ENCODE data around the gene GPC1.

GPC1 gene

GRCh38 chr2:240455647-240456446 lies 20.4 kb downstream of the GPC1 start:
- Histone ChIP-seq H3K9me3 (ENCODE audit: insufficient read depth, low read length) (no peaks in the 10 kb centered on the region), H3K4me3 (ENCODE audit: insufficient read length, low read depth) (peak overlapping the region; percentile 4), H3K27me3 (ENCODE audit: insufficient read depth, insufficient read length) (peaks cover 19% of the 10 kb centered on the region), H3K4me1 (ENCODE audit: insufficient read depth, insufficient read length) (peaks cover 65% of the 10 kb centered on the region), H3K9ac (ENCODE audit: insufficient read length, low read depth) (peak overlapping the region; percentile 77), H3K36me3 (ENCODE audit: insufficient read depth, insufficient read length, low read length) (peaks cover 27% of the 10 kb centered on the region)
- TF ChIP-seq SUZ12 (IDR thresholded peaks at IDR 0.05; ENCODE audit: extremely low read depth, insufficient read depth, insufficient read length) = no peak
- no peak for TF ChIP-seq YY1 (IDR thresholded peaks at IDR 0.05; ENCODE audit: insufficient read depth, insufficient read length)
- no peak for TF ChIP-seq ZNF274 (IDR thresholded peaks at IDR 0.05; ENCODE audit: low read depth, low read length)
- no peak for DNase-seq (ENCODE audit: low read depth, low spot score)

- DNase-seq (ENCODE audit: low read depth, low spot score) = no peak
- TF ChIP-seq SUZ12 (IDR thresholded peaks at IDR 0.05; ENCODE audit: extremely low read depth, insufficient read depth, insufficient read length) = no peak
- Histone ChIP-seq H3K9ac (ENCODE audit: insufficient read length, low read depth) (peak overlapping the region; percentile 56), H3K36me3 (ENCODE audit: insufficient read depth, insufficient read length, low read length) (peaks cover 35% of the 10 kb centered on the region), H3K4me1 (ENCODE audit: insufficient read depth, insufficient read length) (peaks cover 57% of the 10 kb centered on the region), H3K4me3 (ENCODE audit: insufficient read length, low read depth) (peak overlapping the region; percentile 4), H3K27me3 (ENCODE audit: insufficient read depth, insufficient read length) (peaks cover 15% of the 10 kb centered on the region), H3K9me3 (ENCODE audit: insufficient read depth, low read length) (no peaks in the 10 kb centered on the region)
Measured at GRCh38 chr2:240456447-240457222, 21.2 kb downstream of the GPC1 start.

- Histone ChIP-seq H3K4me3 (ENCODE audit: insufficient read length, low read depth) (no peak overlapping the region), H3K9ac (ENCODE audit: insufficient read length, low read depth) (peak overlapping the region; percentile 56), H3K27me3 (ENCODE audit: insufficient read depth, insufficient read length) (peaks cover 15% of the 10 kb centered on the region), H3K9me3 (ENCODE audit: insufficient read depth, low read length) (no peaks in the 10 kb centered on the region), H3K4me1 (ENCODE audit: insufficient read depth, insufficient read length) (peaks cover 52% of the 10 kb centered on the region), H3K36me3 (ENCODE audit: insufficient read depth, insufficient read length, low read length) (peaks cover 43% of the 10 kb centered on the region)
- peak; percentile 69 for DNase-seq (ENCODE audit: low read depth, low spot score)
- TF ChIP-seq ZNF274 (IDR thresholded peaks at IDR 0.05; ENCODE audit: low read depth, low read length) (no peak), YY1 (IDR thresholded peaks at IDR 0.05; ENCODE audit: insufficient read depth, insufficient read length) (no peak), SUZ12 (IDR thresholded peaks at IDR 0.05; ENCODE audit: extremely low read depth, insufficient read depth, insufficient read length) (no peak)
Measured at GRCh38 chr2:240457223-240458043, 22.0 kb downstream of the GPC1 start.

- Histone ChIP-seq H3K9me3 (ENCODE audit: insufficient read depth, low read length) (no peaks in the 10 kb centered on the region), H3K4me1 (ENCODE audit: insufficient read depth, insufficient read length) (peaks cover 52% of the 10 kb centered on the region)
Measured at GRCh38 chr2:240458044-240458899, 22.8 kb downstream of the GPC1 start.

GRCh38 chr2:240458900-240459391 lies 23.5 kb downstream of the GPC1 start:
- H3K4me3 ChIP-seq (ENCODE audit: insufficient read length, low read depth) = no peak overlapping the region
- peaks cover 52% of the 10 kb centered on the region for H3K4me1 ChIP-seq (ENCODE audit: insufficient read depth, insufficient read length)
- peak overlapping the region; percentile 61 for H3K9ac ChIP-seq (ENCODE audit: insufficient read length, low read depth)
- no peak for TF ChIP-seq ZNF274 (IDR thresholded peaks at IDR 0.05; ENCODE audit: low read depth, low read length)
- TF ChIP-seq SUZ12 (IDR thresholded peaks at IDR 0.05; ENCODE audit: extremely low read depth, insufficient read depth, insufficient read length) = no peak
- peaks cover 58% of the 10 kb centered on the region for H3K36me3 ChIP-seq (ENCODE audit: insufficient read depth, insufficient read length, low read length)
- H3K9me3 ChIP-seq (ENCODE audit: insufficient read depth, low read length) = no peaks in the 10 kb centered on the region
- DNase-seq (ENCODE audit: low read depth, low spot score) = no peak
- H3K27me3 ChIP-seq (ENCODE audit: insufficient read depth, insufficient read length) = peaks cover 10% of the 10 kb centered on the region

More at GRCh38 chr2:240458044-240458899, 22.8 kb downstream of the GPC1 start:
- peaks cover 52% of the 10 kb centered on the region for H3K36me3 ChIP-seq (ENCODE audit: insufficient read depth, insufficient read length, low read length)
- peaks cover 15% of the 10 kb centered on the region for H3K27me3 ChIP-seq (ENCODE audit: insufficient read depth, insufficient read length)
- no peak overlapping the region for H3K4me3 ChIP-seq (ENCODE audit: insufficient read length, low read depth)
- no peak for TF ChIP-seq YY1 (IDR thresholded peaks at IDR 0.05; ENCODE audit: insufficient read depth, insufficient read length)
- no peak for TF ChIP-seq ZNF274 (IDR thresholded peaks at IDR 0.05; ENCODE audit: low read depth, low read length)
- peak overlapping the region; percentile 43 for H3K9ac ChIP-seq (ENCODE audit: insufficient read length, low read depth)
- no peak for DNase-seq (ENCODE audit: low read depth, low spot score)

- no peak for DNase-seq (ENCODE audit: low read depth, low spot score)
- Histone ChIP-seq H3K9me3 (ENCODE audit: insufficient read depth, low read length) (no peaks in the 10 kb centered on the region), H3K4me1 (ENCODE audit: insufficient read depth, insufficient read length) (peaks cover 46% of the 10 kb centered on the region), H3K27me3 (ENCODE audit: insufficient read depth, insufficient read length) (peaks cover 4% of the 10 kb centered on the region), H3K9ac (ENCODE audit: insufficient read length, low read depth) (peak overlapping the region; percentile 61), H3K36me3 (ENCODE audit: insufficient read depth, insufficient read length, low read length) (peaks cover 65% of the 10 kb centered on the region), H3K4me3 (ENCODE audit: insufficient read length, low read depth) (no peak overlapping the region)
- TF ChIP-seq ZNF274 (IDR thresholded peaks at IDR 0.05; ENCODE audit: low read depth, low read length) (no peak), YY1 (IDR thresholded peaks at IDR 0.05; ENCODE audit: insufficient read depth, insufficient read length) (no peak), SUZ12 (IDR thresholded peaks at IDR 0.05; ENCODE audit: extremely low read depth, insufficient read depth, insufficient read length) (no peak)
Measured at GRCh38 chr2:240459401-240460252, 24.2 kb downstream of the GPC1 start.
